Right cardiac atrium (tissue), 5 donors: ENCODE measurements around the gene CYTH2. TPM values are rescaled to one million over a fixed set of nuclear protein-coding genes. Genes with fewer than 3 reads are reported as not detected.

Experiments
- ATAC-seq, 2 donors: fragments of 200-7000 bp; cut with Tn5 transposase; one replicate each; pipeline versions ENCODE4 v1.8.0 to v1.9.1; 2020; ENCODE audit warnings: moderate library complexity in 2 of 2, mild to moderate bottlenecking in 1 of 2
- DNase-seq, 3 donors: peaks; one replicate each; pipeline ENCODE4 v3.0.0-alpha.2; 2020
- H3K27ac ChIP-seq: one replicate; pipeline ENCODE4 v1.5.1; 2013; ENCODE audit warnings: mild to moderate bottlenecking, low read length, control low read depth, moderate library complexity
- H3K27me3 ChIP-seq: one replicate; pipeline ENCODE4 v1.6.1; 2013; ENCODE audit not compliant: control insufficient read depth, insufficient read depth
- H3K4me1 ChIP-seq: one replicate; pipeline ENCODE4 v1.6.1; 2013; ENCODE audit warnings: low read length; ENCODE audit not compliant: control insufficient read depth, insufficient read depth
- H3K4me3 ChIP-seq: one replicate; pipeline ENCODE4 v1.5.1; 2013; ENCODE audit warnings: low read length, control low read depth
- H3K9me3 ChIP-seq: one replicate; pipeline ENCODE4 v1.6.1; 2013; ENCODE audit warnings: low read length; ENCODE audit not compliant: control insufficient read depth
- WGBS: extraction: QIAGEN DNeasy Blood & Tissue Kit; methylation state at CpG from one replicate; pipeline ENCODE4 v1.1.7; 2013; 5-methylcytosine and 5-hydroxymethylcytosine counted together
- intact Hi-C, 4 donors: fragments of 100-400 bp; cut with DNase I; formaldehyde crosslinking; loops; one replicate each; pipeline versions ENCODE4 v1.11.0 to v1.14.0; 2022 to 2023
- polyA plus RNA-seq: library from polyadenylated mRNA; stranded (reverse); fragments of 200-250 nt; gene quantifications from one replicate; pipeline ENCODE4 v1.2.3, GENCODE V29; 2013
- total RNA-seq, 4 donors: library from RNA; stranded (reverse); fragmentation: NEBNext Ultra II Directional; extraction: Animal tissue kit (Norgen Biotek cat#: 25700); gene quantifications; one replicate each; pipeline ENCODE4 v1.2.1, GENCODE V29; 2021
- donor health status: healthy with polysubstance abuse.
- donor health status: DM: no; HTN: yes; CAD: no.
- donor health status: DM: no; HTN: no; CAD: no.
- donor health status: DM: no; HTN: yes; CAD: no; lungs with severe emphysema.
- donor health status: DM: yes; HTN: yes; CAD: no.

The CYTH2 gene
- total and polyA plus RNA-seq, 5 donors: 26.0 to 35.0 (median 28.5) TPM

- 46% methylated on average over 20 of the region's 20 CpGs for WGBS
- Histone ChIP-seq H3K27me3 (no peaks in the 10 kb centered on the region), H3K4me1 (peaks cover 3% of the 10 kb centered on the region), H3K27ac (peak overlapping the region; percentile 21), H3K4me3 (peak overlapping the region; percentile 92), H3K9me3 (no peaks in the 10 kb centered on the region)
- intact Hi-C loops: no loop called here
- ATAC-seq (no peak), DNase-seq (peak in 2 of 3 donors; percentile 61 to 62)
Measured at GRCh38 chr19:48469934-48470680, 938 bp downstream of the CYTH2 start.

DNA sequence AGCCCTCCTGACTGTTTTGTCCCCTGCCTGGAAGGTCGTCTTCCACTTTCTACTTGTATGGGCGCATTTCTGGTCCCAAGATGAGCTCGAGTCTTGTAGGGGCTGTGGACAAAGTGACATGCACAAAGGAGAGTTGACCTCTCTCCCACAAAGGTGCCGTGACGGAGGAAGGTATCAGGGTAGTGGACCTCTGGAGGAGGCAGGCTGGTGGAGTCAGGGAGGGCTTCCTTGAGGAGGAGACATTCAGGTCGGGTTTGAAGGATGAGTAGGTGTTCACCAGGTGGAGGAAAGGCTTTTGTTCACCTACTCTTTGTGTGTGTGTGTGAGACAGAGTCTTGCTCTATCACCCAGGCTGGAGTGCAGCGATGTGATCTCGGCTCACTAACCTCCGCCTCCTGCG, 1.7 kb downstream of the CYTH2 start:
- 92% methylated on average over 10 of the region's 10 CpGs for WGBS
- Histone ChIP-seq H3K4me3 (no peak overlapping the region), H3K9me3 (no peaks in the 10 kb centered on the region), H3K4me1 (peaks cover 3% of the 10 kb centered on the region), H3K27ac (no peak overlapping the region), H3K27me3 (no peaks in the 10 kb centered on the region)
- ATAC-seq: no peak
- peak in 2 of 3 donors; percentile 14 to 24 for DNase-seq
- intact Hi-C loops: no loop called here

- 91% methylated on average over 4 of the region's 4 CpGs for WGBS
- no peak overlapping the region for H3K4me3 ChIP-seq
- H3K4me1 ChIP-seq: peaks cover 3% of the 10 kb centered on the region
- no peak for ATAC-seq
- intact Hi-C loops: no loop called here
- H3K27me3 ChIP-seq: no peaks in the 10 kb centered on the region
- DNase-seq: no peak
- no peaks in the 10 kb centered on the region for H3K9me3 ChIP-seq
- no peak overlapping the region for H3K27ac ChIP-seq
Measured at GRCh38 chr19:48471836-48472235, 2.7 kb downstream of the CYTH2 start.

DNA sequence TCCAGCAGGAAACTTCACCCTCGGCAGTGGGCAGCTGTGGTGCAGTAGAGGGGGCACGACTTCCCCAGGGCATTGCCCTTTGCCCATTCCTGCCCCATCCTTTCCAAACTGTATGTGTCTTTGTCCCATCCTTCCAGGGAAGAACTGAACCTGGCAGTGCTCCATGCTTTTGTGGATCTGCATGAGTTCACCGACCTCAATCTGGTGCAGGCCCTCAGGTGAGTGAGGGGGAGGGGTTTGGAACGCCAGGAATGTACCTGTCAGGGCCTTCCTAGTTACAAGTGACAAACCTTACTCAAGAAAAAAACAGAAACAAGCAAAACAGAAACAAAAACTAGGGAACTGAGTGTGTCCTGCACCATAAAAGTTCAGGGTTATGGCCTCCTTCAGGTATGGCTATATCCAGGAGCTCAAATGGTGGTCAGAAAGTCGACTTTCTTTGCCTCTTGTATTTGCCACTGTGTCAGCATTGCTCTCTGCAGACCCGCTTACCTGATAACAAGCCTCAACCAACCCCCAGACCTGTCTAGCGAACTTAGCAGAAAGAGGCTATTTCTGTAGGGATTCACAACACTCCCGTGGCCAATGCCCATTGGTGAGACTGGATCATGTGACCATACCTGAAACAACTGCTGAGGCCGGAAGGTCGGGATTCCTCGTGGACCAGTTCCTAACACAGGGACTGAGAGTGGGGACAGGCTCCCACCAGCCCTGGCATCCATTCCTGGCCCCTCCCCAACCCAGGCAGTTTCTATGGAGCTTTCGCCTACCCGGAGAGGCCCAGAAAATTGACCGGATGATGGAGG, 4.2 kb downstream of the CYTH2 start:
- DNase-seq (peak in 2 of 3 donors; percentile 38 to 40), ATAC-seq (no peak)
- WGBS: 87% methylated on average over 14 of the region's 14 CpGs
- H3K4me1 ChIP-seq: peaks cover 3% of the 10 kb centered on the region
- intact Hi-C loops: no loop called here
- no peak overlapping the region for H3K4me3 ChIP-seq
- no peaks in the 10 kb centered on the region for H3K27me3 ChIP-seq
- H3K27ac ChIP-seq: no peak overlapping the region
- H3K9me3 ChIP-seq: no peaks in the 10 kb centered on the region

- 89% methylated on average over 16 of the region's 16 CpGs for WGBS
- no peaks in the 10 kb centered on the region for H3K27me3 ChIP-seq
- H3K9me3 ChIP-seq: no peaks in the 10 kb centered on the region
- ATAC-seq (no peak), DNase-seq (peak in 1 of 3 donors; percentile 68)
- H3K4me1 ChIP-seq: peaks cover 3% of the 10 kb centered on the region
- H3K4me3 ChIP-seq: no peak overlapping the region
- no peak overlapping the region for H3K27ac ChIP-seq
- intact Hi-C loops: no loop called here
Measured at GRCh38 chr19:48474084-48474592, 5.0 kb downstream of the CYTH2 start.

DNA sequence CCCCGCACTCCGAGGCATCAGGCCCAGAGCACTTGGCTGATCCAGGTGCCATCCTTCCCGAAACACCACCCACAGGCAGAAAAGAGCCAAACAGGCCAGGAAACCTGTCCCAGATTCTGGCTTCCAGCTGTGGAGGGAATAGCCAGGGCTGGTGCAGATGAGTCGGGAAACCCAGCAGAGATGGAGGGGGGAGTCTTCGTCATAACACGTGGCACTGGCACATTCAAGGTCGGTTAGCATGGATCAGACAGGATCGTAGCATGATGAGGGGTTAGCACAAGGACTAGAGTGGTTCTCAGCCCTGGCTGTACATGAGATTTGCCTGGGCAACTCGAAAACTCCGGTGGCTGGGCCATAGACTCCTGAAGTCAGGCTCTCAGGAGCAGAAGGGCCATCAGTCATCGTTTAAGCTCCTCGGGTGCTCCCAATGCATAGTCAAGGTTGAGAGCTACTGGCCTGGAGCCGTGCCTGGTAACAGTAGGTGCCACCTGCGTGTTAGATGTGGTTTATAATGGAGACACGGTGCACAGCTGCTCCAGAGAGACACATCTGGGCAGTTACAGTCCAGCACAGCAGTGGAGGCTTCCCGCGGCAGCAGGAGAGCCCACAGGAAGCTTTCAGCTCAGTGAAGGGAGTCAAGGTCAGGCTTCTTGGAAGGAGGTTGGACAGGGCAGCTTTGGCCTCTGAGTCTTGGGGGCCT, 6.3 kb downstream of the CYTH2 start:
- Histone ChIP-seq H3K4me3 (no peak overlapping the region), H3K9me3 (no peaks in the 10 kb centered on the region), H3K27me3 (no peaks in the 10 kb centered on the region), H3K4me1 (peaks cover 3% of the 10 kb centered on the region), H3K27ac (no peak overlapping the region)
- DNase-seq (peak in 2 of 3 donors; percentile 32 to 38), ATAC-seq (no peak)
- intact Hi-C loops: no loop called here
- WGBS: 89% methylated on average over 17 of the region's 17 CpGs

DNA sequence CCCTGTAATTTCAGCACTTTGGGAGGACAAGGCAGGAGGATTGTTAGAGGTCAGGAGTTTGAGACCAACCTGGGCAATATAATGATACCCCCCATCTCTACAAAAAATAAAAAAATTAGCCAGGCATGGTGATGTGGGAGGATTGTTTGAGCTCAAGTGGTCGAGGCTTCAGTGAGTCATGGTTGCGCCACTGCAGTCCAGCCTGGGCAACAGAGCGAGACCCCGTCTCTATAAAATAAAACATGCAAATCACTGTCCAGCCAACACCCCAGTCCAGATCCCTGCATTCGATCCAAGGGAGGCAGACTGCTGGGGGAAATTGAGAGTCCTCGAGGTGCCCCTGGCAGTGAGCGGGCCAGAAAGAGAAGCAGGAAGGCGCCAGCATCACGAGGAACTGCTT, 7.0 kb downstream of the CYTH2 start:
- ATAC-seq: no peak
- Histone ChIP-seq H3K27me3 (no peaks in the 10 kb centered on the region), H3K9me3 (no peaks in the 10 kb centered on the region), H3K4me3 (no peak overlapping the region), H3K27ac (no peak overlapping the region), H3K4me1 (peaks cover 2% of the 10 kb centered on the region)
- DNase-seq: peak in 2 of 3 donors; percentile 28 to 29
- WGBS: 89% methylated on average over 9 of the region's 9 CpGs
- intact Hi-C loops: no loop called here

DNA sequence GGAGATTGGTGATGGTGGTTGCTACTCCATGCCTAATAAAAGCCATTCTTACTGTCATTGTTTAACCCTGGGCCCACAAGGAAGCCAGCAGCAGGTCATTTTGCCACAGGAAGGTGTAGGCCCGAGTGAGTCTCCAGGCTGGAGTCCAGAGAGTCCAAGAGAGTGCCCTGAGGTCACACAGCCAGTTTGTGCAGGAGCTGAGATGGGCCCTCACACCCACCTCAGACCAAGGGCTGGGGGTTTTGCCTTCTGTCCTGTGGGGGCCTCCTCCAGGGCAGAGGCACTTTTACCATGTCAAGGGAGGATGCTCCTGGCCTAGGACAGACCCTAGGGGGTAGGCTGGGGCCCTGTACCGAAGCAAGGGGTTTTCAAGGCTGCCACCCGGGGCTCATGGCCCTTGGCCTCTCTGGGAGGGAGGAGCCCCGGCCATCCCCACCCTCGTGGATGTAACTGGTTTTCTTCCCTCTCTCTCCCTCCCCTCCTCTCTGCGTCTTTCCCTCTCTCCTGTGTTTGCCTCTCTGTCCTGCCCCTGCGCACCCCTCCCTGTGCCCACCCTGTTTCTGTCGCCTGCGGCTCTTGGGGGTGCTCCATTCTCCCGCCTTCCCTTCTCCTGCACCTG, 8.0 kb downstream of the CYTH2 start:
- Histone ChIP-seq H3K27me3 (no peaks in the 10 kb centered on the region), H3K4me3 (no peak overlapping the region), H3K9me3 (no peaks in the 10 kb centered on the region), H3K4me1 (peaks cover 3% of the 10 kb centered on the region), H3K27ac (no peak overlapping the region)
- intact Hi-C loops: no loop called here
- WGBS: 74% methylated on average over 10 of the region's 10 CpGs
- DNase-seq: peak in 2 of 3 donors; percentile 50 to 55
- no peak for ATAC-seq

DNA sequence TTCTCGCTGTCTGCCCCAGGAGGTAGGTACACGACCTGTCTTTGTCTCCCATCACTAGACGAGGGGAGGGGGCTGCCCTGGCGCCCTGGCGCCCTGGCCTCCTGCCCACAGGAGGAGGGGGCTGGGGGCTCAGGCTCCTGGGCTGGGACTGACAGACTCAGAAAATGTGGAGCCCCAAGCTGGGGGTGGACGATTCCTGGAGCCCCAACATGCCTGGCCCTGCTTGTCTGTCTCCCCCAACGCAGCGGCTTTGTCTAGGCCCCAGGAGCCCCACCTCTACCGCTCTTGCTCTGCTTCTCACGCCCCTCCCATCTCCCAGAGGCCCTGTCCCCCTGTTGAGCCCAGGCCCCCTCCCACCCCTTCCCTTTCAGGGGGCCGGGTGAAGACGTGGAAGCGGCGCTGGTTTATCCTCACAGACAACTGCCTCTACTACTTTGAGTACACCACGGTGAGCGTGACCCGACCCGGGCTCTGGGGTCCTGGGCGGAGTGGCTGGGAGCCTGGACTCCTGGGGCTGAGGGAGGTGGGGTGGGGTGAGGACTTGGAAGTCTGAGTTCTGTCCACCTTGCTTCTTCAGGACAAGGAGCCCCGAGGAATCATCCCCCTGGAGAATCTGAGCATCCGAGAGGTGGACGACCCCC, 8.6 kb downstream of the CYTH2 start:
- WGBS: 77% methylated on average over 22 of the region's 22 CpGs
- Histone ChIP-seq H3K27me3 (no peaks in the 10 kb centered on the region), H3K27ac (no peak overlapping the region), H3K4me3 (no peak overlapping the region), H3K4me1 (peaks cover 3% of the 10 kb centered on the region), H3K9me3 (no peaks in the 10 kb centered on the region)
- DNase-seq (peak in 2 of 3 donors; percentile 36 to 64), ATAC-seq (no peak)
- intact Hi-C loops: no loop called here
